Suprapubic skin (tissue), 4 donors: ENCODE data around the gene MAD1L1. TPM values are rescaled to one million over a fixed set of nuclear protein-coding genes. Genes with fewer than 3 reads are reported as not detected.

Experiments used
- DNase-seq, 2 donors: peaks; one replicate each; pipeline ENCODE4 v3.0.0-alpha.2; 2019; ENCODE audit warnings: low spot score in 2 of 2
- H3K27ac ChIP-seq: fragments of 200-600 bp; sonication (generic); one replicate; pipeline ENCODE4 v1.5.1; 2019
- H3K27me3 ChIP-seq: fragments of 200-600 bp; sonication (generic); one replicate; pipeline ENCODE4 v1.5.1; 2019
- H3K36me3 ChIP-seq: fragments of 200-600 bp; sonication (generic); one replicate; pipeline ENCODE4 v1.5.1; 2019
- H3K4me1 ChIP-seq: fragments of 200-600 bp; sonication (generic); one replicate; pipeline ENCODE4 v1.5.1; 2019
- H3K4me3 ChIP-seq: fragments of 200-600 bp; sonication (generic); one replicate; pipeline ENCODE4 v1.5.1; 2019; ENCODE audit warnings: mild to moderate bottlenecking
- H3K9me3 ChIP-seq: fragments of 200-600 bp; sonication (generic); one replicate; pipeline ENCODE4 v1.5.1; 2019
- EP300 ChIP-seq: sonication (generic); formaldehyde crosslinking; IDR thresholded peaks from one replicate; pipeline ENCODE4 v1.6.1; 2017; ENCODE audit warnings: antibody characterized with exemption
- POLR2A ChIP-seq, 2 donors: fragments of 450-650 bp; IDR thresholded peaks; one replicate each; pipeline ENCODE4 v1.6.1; 2017; ENCODE audit warnings: antibody characterized with exemption in 2 of 2, mild to moderate bottlenecking in 2 of 2, moderate library complexity in 2 of 2
- POLR2AphosphoS5 ChIP-seq, 3 donors: sonication (generic); formaldehyde crosslinking; IDR thresholded peaks; one replicate each; pipeline ENCODE4 v1.6.1; 2017; ENCODE audit warnings: antibody characterized with exemption in 3 of 3
- WGBS: methylation state at CpG from one replicate; pipeline ENCODE4 v1.1.5; 2018; 5-methylcytosine and 5-hydroxymethylcytosine counted together
- total RNA-seq, 4 donors: library from RNA; depleted of rRNA; stranded (reverse); fragments of >200 nt; gene quantifications; one replicate each; pipeline ENCODE4 v1.1.0, GENCODE V29; 2016
- TF ChIP-seq, protein P1 (sequence below), 2 donors: fragments of 200-600 bp in 1 of 2; fragments of 450-650 bp in 1 of 2; sonication (generic) in 1 of 2; IDR thresholded peaks; one replicate each; pipeline ENCODE4 v1.5.1; 2016 to 2019; ENCODE audit warnings: antibody characterized with exemption in 2 of 2, mild to moderate bottlenecking in 1 of 2, moderate library complexity in 1 of 2

The MAD1L1 gene
- total RNA-seq, 4 donors from 2014 or later: 53.2 to 69.8 (median 62.2) TPM

DNA sequence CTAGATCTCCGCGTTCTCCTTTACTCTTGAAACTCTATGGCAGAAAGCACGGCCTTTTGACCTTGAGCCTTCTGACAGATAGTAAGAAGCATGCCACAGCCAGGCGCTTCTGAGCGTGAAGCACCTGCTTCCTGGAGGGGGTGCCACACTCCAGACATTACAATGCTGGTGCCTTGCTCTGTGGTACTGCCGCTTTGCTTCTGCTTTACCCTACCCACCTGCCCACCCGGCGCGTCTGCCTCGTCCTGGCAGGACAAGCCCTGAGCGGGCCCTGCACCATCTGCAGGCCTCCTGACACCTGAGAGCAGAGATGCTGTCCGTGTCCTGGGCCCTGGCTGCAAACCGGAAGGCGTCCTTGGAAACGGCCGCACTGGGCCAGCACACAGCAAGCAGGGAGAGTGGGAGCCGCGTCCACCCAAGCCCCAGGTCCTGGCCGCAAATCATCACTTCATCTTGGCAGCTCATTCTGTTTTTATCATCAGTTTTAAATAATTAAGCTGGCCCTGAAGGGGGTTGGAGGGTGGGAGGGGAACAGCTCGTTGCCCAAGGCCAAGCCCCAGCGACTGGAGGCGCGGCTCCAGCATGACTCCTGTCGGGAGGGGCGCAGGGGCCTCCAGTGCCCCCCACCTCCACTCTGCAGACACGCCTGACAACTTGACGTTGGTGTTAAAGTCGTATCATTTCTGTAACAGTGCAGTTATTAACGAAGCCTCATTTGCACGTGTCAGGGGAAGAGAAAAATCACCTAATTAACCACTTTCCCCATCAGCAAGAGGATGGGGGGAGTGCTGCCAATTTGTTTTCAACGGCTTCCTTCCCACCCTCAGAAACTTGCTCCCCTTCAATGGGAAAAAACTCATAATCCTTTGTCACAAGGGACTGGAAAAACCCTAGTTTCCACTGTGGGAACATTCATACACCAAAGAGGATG, 132.2 kb downstream of the MAD1L1 start:
- no peaks in the 10 kb centered on the region for H3K9me3 ChIP-seq
- no peak overlapping the region for H3K4me3 ChIP-seq
- H3K4me1 ChIP-seq: peaks cover 20% of the 10 kb centered on the region
- no peak for TF ChIP-seq EP300
- no peak for TF ChIP-seq POLR2A (IDR thresholded peaks at IDR 0.05)
- no peak for TF ChIP-seq POLR2AphosphoS5 (IDR thresholded peaks at IDR 0.05)
- TF ChIP-seq, protein P1, sequence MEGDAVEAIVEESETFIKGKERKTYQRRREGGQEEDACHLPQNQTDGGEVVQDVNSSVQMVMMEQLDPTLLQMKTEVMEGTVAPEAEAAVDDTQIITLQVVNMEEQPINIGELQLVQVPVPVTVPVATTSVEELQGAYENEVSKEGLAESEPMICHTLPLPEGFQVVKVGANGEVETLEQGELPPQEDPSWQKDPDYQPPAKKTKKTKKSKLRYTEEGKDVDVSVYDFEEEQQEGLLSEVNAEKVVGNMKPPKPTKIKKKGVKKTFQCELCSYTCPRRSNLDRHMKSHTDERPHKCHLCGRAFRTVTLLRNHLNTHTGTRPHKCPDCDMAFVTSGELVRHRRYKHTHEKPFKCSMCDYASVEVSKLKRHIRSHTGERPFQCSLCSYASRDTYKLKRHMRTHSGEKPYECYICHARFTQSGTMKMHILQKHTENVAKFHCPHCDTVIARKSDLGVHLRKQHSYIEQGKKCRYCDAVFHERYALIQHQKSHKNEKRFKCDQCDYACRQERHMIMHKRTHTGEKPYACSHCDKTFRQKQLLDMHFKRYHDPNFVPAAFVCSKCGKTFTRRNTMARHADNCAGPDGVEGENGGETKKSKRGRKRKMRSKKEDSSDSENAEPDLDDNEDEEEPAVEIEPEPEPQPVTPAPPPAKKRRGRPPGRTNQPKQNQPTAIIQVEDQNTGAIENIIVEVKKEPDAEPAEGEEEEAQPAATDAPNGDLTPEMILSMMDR (IDR thresholded peaks at IDR 0.05): no peak
- H3K27me3 ChIP-seq: no peaks in the 10 kb centered on the region
- H3K36me3 ChIP-seq: no peaks in the 10 kb centered on the region
- H3K27ac ChIP-seq: no peak overlapping the region
- 88% methylated on average over 22 of the region's 31 CpGs for WGBS
- DNase-seq: no peak

DNA sequence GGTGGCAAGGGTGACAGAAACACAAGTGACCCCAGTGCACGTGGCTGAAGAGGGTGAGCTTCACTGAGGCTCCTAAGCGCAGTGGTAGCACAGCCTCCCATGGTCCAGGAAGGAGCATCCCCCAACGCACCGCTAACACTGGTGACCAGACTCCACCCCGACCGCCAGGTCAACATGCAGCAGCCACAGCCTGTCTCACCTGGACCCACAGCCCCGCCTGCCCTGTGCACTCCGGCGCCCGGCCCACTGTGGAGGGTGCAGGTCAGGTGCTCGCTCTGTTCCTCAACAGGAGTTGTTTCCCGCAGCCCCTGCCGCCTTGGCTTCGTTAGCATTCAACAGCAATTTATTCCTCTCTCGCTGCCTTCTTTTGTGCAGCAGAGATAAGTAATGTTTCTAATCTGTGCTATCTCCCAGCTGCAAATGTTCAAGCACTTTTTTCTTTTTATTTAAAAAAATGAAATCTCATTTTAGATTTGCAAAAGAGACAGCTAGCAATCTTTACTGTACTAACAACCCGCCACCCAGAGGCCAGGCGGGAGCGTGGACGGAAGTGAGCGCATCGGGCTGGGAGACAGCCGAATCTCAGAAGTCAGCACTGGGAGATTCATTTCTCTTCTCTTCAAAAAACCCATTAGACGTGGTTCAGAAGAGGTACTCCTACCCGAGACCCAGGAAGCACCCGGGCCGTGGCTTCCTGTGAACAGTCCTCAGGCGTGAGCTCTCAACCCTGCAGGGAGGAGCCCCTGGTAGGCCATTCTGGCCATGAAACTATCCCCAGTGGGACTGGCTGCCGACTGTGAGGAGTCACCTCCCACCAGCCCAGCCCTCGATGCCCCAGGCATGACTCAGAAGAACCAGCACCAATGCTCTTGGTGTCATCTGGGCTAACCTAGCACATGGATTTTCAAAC, 133.4 kb downstream of the MAD1L1 start:
- H3K9me3 ChIP-seq: no peaks in the 10 kb centered on the region
- no peaks in the 10 kb centered on the region for H3K36me3 ChIP-seq
- no peak overlapping the region for H3K27ac ChIP-seq
- peaks cover 11% of the 10 kb centered on the region for H3K4me1 ChIP-seq
- TF ChIP-seq POLR2A (IDR thresholded peaks at IDR 0.05): no peak
- TF ChIP-seq EP300: no peak
- TF ChIP-seq POLR2AphosphoS5 (IDR thresholded peaks at IDR 0.05): no peak
- TF ChIP-seq, protein P1 (IDR thresholded peaks at IDR 0.05): no peak
- no peak overlapping the region for H3K4me3 ChIP-seq
- H3K27me3 ChIP-seq: no peaks in the 10 kb centered on the region
- DNase-seq: no peak
- WGBS: 79% methylated on average over 28 of the region's 29 CpGs

DNA sequence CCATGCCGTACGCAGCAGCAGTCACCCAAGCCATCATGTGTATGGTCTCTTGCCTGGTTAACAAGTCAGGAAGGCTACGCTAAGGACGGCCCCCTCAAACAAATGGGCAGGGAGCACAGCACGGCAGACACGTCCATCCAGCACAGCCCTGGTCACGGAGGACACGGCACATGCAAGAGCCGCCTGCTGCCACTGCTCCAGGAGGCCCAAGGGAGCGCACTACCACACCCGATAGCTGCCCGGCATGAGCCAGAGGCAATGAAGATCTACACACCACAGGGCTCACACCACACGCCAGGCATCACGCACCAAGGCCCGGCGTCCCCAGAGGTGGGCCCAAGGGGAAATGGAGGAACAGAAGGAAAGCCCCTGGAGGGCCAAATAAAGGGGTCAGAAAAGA, 134.2 kb downstream of the MAD1L1 start:
- DNase-seq: no peak
- H3K36me3 ChIP-seq: no peaks in the 10 kb centered on the region
- peaks cover 3% of the 10 kb centered on the region for H3K4me1 ChIP-seq
- H3K9me3 ChIP-seq: no peaks in the 10 kb centered on the region
- no peak overlapping the region for H3K4me3 ChIP-seq
- 97% methylated on average over 8 of the region's 16 CpGs for WGBS
- no peaks in the 10 kb centered on the region for H3K27me3 ChIP-seq
- TF ChIP-seq, protein P1 (IDR thresholded peaks at IDR 0.05): no peak
- no peak for TF ChIP-seq EP300
- no peak for TF ChIP-seq POLR2A (IDR thresholded peaks at IDR 0.05)
- no peak for TF ChIP-seq POLR2AphosphoS5 (IDR thresholded peaks at IDR 0.05)
- H3K27ac ChIP-seq: no peak overlapping the region

DNA sequence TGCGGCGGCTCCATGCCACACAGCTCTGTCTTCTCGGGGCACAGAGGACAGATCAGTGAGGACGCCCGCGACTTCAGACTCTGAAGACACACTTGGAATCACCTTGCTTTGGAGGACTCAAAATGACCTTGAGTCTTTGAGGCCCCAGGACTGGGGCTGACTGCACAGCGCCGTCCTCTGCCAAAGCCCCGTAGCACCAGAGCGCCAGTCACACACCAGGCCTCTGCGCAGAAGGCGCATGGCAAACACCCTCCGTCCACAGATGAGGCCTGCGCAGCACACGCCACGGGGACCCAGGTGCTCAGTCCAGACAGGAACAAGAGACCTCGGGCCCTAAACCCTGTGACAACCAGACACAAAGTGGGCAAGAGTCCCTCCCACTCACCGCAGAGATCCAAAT, 134.7 kb downstream of the MAD1L1 start:
- Histone ChIP-seq H3K9me3 (no peaks in the 10 kb centered on the region), H3K27ac (no peak overlapping the region), H3K4me3 (no peak overlapping the region), H3K36me3 (no peaks in the 10 kb centered on the region), H3K27me3 (no peaks in the 10 kb centered on the region), H3K4me1 (no peaks in the 10 kb centered on the region)
- 96% methylated on average over 18 of the region's 18 CpGs for WGBS
- no peak for DNase-seq
- TF ChIP-seq EP300: no peak
- TF ChIP-seq, protein P1 (IDR thresholded peaks at IDR 0.05): no peak
- TF ChIP-seq POLR2A (IDR thresholded peaks at IDR 0.05): no peak
- TF ChIP-seq POLR2AphosphoS5 (IDR thresholded peaks at IDR 0.05): no peak

DNA sequence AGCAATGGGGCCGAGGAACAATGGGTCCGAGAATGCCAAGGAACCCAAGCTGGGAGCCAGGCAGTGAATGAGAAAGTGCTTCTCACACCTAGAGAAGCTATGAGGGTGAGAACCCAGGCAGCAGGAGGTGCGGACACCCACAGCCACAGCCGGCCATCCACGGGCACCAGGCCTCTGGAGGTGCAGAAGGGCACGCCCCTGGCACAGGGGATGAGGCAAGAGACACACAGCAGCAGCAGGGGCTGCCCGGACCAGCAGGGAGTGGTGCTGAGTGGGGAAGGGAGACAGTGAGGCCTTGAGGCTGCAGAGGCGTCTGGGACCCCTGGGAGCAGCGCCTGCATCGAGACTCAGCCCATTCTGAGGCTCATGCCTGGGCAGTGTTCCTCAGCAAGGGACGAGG, 135.3 kb downstream of the MAD1L1 start:
- no peaks in the 10 kb centered on the region for H3K4me1 ChIP-seq
- DNase-seq: no peak
- 90% methylated on average over 4 of the region's 11 CpGs for WGBS
- no peak overlapping the region for H3K27ac ChIP-seq
- H3K36me3 ChIP-seq: no peaks in the 10 kb centered on the region
- no peaks in the 10 kb centered on the region for H3K27me3 ChIP-seq
- H3K9me3 ChIP-seq: no peaks in the 10 kb centered on the region
- TF ChIP-seq, protein P1 (IDR thresholded peaks at IDR 0.05): no peak
- TF ChIP-seq EP300: no peak
- no peak for TF ChIP-seq POLR2AphosphoS5 (IDR thresholded peaks at IDR 0.05)
- TF ChIP-seq POLR2A (IDR thresholded peaks at IDR 0.05): no peak
- H3K4me3 ChIP-seq: no peak overlapping the region
